H1 (cell line): ENCODE results near the gene SLC24A4. TPM values are rescaled to one million over a fixed set of nuclear protein-coding genes. Genes with fewer than 3 reads are reported as not detected.

Source experiments
- CREB1 ChIP-seq: IDR thresholded peaks from 2 replicates; pipeline ENCODE4 v1.6.1; 2012; ENCODE audit warnings: inconsistent platforms
- CTBP2 ChIP-seq: IDR thresholded peaks from 2 replicates; pipeline ENCODE4 v1.7.0; 2011; ENCODE audit warnings: borderline replicate concordance, mild to moderate bottlenecking, moderate library complexity, mixed read lengths, low read length; ENCODE audit not compliant: insufficient read depth, insufficient read length
- JUN ChIP-seq: IDR thresholded peaks from 2 replicates; pipeline ENCODE4 v1.6.1; 2011; ENCODE audit warnings: low read depth, mild to moderate bottlenecking, improper control_type of control experiment, low read length
- SIN3A ChIP-seq, 2 experiments: IDR thresholded peaks in 1 of 2; conservative IDR thresholded peaks in 1 of 2; 2 replicates each; pipeline ENCODE4 v1.6.1; 2011 to 2012; ENCODE audit warnings: low read length in 2 of 2, improper control_type of control experiment in 1 of 2, low read depth in 1 of 2, mild to moderate bottlenecking in 1 of 2
- TBP ChIP-seq: IDR thresholded peaks from 2 replicates; pipeline ENCODE4 v1.6.1; 2011; ENCODE audit warnings: low read depth, low read length, improper control_type of control experiment
- USF2 ChIP-seq: IDR thresholded peaks from 2 replicates; pipeline ENCODE4 v1.6.1; 2011; ENCODE audit warnings: low read length, improper control_type of control experiment
- polyA plus RNA-seq, 7 experiments: library from polyadenylated mRNA; depleted of rRNA in 3 of 7; stranded (reverse) in 5 of 7; unstranded in 2 of 7; fragments of >200 nt in 5 of 7; fragments of 200-250 nt in 2 of 7; gene quantifications; 1 replicate in 5 of 7; 2 replicates in 1 of 7; 4 replicates in 1 of 7; pipeline versions ENCODE4 v1.2.1 to v1.2.3, GENCODE V29; 2011 to 2013; ENCODE audit warnings: missing spikeins in 2 of 7, mixed read lengths in 2 of 7
- total RNA-seq: library from RNA; stranded (reverse); fragmentation: NEBNext Ultra II Directional; extraction: Animal tissue kit (Norgen Biotek cat#: 25700); gene quantifications from 2 replicates; pipeline ENCODE4 v1.2.1, GENCODE V29; 2021

The SLC24A4 gene
- total and polyA plus RNA-seq, 2 of the 8 experiments (the other 6 are each of a cell fraction or from before 2014, with no cell fraction given) = 0.27 to 0.89 TPM

- TF ChIP-seq JUN (no peak), CTBP2 (no peak), CREB1 (no peak), TBP (no peak), USF2 (no peak), SIN3A (conservative IDR thresholded peaks at IDR 0.05 in 1 of 2, IDR thresholded peaks at IDR 0.05 in 1 of 2; ENCODE audit: low read depth in 1 of 2, low read length in 2 of 2) (no peak)
- TF ChIP-seq, all 59 proteins: peak for 0
These were observed 25.2 kb downstream of the SLC24A4 start (continued) for GRCh38 chr14:92348154-92348553.
